ENCODE results near the gene FAM227B.

Gene FAM227B

DNA sequence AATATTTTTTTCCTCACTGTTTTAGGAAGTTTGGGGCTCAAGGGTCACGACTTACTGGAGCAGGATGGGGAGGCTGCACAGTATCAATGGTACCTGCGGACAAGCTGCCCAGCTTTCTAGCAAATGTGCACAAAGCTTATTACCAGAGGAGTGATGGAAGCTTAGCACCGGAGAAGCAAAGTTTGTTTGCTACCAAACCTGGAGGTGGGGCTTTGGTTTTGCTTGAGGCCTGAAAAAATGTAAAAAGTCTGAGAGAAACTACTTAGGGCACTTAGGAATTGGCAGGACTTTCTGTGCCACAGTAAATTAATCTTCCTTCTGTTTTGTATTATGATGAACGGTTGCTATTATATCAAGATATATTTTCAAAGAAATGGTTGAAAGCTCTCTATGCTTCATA, 292.7 kb downstream of the FAM227B start:
- H3K27ac ChIP-seq (ENCODE audit: low read depth, low read length), result no peak overlapping the region
- no peaks in the 10 kb centered on the region for H3K9me3 ChIP-seq (ENCODE audit: control insufficient read depth in 5 of 5, low read length in 5 of 5)
- no peak overlapping the region for H3K9ac ChIP-seq (ENCODE audit: low read length in 5 of 5)
- H3K4me1 ChIP-seq (ENCODE audit: control insufficient read depth in 5 of 5, insufficient read depth in 5 of 5, low read length in 5 of 5), result no peaks in the 10 kb centered on the region
- no peak overlapping the region for H3K4me3 ChIP-seq (ENCODE audit: low read depth in 1 of 5, low read length in 5 of 5)
- peaks cover 0 to 28% (median 2%) of the 10 kb centered on the region in 5 donors for H3K36me3 ChIP-seq (ENCODE audit: control insufficient read depth in 5 of 5, insufficient read depth in 5 of 5, low read length in 5 of 5)
- no peaks in the 10 kb centered on the region for H3K27me3 ChIP-seq (ENCODE audit: control insufficient read depth in 5 of 5, insufficient read depth in 4 of 5, low read length in 5 of 5)

DNA sequence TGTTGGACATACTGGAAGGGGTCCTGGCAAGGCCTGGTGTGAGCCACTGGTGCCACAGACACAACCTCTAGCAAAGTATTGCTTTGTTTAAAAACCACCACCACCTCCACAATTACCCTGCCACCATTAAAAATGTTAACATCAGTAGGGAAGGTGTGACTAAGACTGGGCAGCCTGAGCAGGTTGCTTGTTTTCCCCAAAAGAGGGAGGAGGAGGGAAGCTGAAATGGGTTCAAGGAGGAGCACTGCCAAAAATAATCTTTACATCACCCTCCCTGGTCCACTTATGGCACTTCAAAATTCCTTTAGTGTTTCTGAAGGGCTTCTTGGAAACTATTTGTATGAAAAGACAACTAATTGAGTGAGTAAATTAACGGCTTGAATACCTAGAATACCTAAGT, 297.4 kb downstream of the FAM227B start:
- Histone ChIP-seq H3K9me3 (ENCODE audit: control insufficient read depth in 5 of 5, low read length in 5 of 5) (no peaks in the 10 kb centered on the region), H3K4me3 (ENCODE audit: low read depth in 1 of 5, low read length in 5 of 5) (no peak overlapping the region), H3K36me3 (ENCODE audit: control insufficient read depth in 5 of 5, insufficient read depth in 5 of 5, low read length in 5 of 5) (peaks cover 0 to 35% (median 20%) of the 10 kb centered on the region in 5 donors), H3K4me1 (ENCODE audit: control insufficient read depth in 5 of 5, insufficient read depth in 5 of 5, low read length in 5 of 5) (peaks cover 0 to 10% (median 0%) of the 10 kb centered on the region in 5 donors), H3K9ac (ENCODE audit: low read length in 5 of 5) (no peak overlapping the region), H3K27me3 (ENCODE audit: control insufficient read depth in 5 of 5, insufficient read depth in 4 of 5, low read length in 5 of 5) (no peaks in the 10 kb centered on the region), H3K27ac (ENCODE audit: low read depth, low read length) (no peak overlapping the region)

DNA sequence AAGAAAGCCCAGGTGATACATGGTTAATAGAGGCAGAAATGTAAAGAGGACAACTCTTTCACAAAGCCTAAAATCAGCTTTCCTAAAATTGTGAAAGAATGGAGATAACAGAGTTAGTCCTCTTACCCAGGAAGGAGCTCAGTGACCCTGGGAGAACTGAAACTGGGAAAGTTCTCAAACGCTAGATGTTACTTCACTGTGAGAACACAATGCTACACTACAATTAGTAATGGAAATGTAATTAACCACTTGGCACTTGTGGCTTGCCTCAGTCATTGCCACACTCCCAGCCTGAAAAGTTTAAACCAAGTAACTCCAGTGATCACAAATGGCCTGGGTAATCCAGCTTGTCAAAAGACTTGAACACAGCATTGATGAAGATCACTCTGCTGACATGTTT, 300.3 kb downstream of the FAM227B start:
- Histone ChIP-seq H3K27ac (ENCODE audit: low read depth, low read length) (no peak overlapping the region), H3K4me3 (ENCODE audit: low read depth in 1 of 5, low read length in 5 of 5) (no peak overlapping the region), H3K27me3 (ENCODE audit: control insufficient read depth in 5 of 5, insufficient read depth in 4 of 5, low read length in 5 of 5) (no peaks in the 10 kb centered on the region), H3K4me1 (ENCODE audit: control insufficient read depth in 5 of 5, insufficient read depth in 5 of 5, low read length in 5 of 5) (peaks cover 0 to 13% (median 0%) of the 10 kb centered on the region in 5 donors), H3K9me3 (ENCODE audit: control insufficient read depth in 5 of 5, low read length in 5 of 5) (no peaks in the 10 kb centered on the region), H3K36me3 (ENCODE audit: control insufficient read depth in 5 of 5, insufficient read depth in 5 of 5, low read length in 5 of 5) (peaks cover 0 to 33% (median 17%) of the 10 kb centered on the region in 5 donors), H3K9ac (ENCODE audit: low read length in 5 of 5) (peak overlapping the region in 1 of 5 donors; percentile 20)

DNA sequence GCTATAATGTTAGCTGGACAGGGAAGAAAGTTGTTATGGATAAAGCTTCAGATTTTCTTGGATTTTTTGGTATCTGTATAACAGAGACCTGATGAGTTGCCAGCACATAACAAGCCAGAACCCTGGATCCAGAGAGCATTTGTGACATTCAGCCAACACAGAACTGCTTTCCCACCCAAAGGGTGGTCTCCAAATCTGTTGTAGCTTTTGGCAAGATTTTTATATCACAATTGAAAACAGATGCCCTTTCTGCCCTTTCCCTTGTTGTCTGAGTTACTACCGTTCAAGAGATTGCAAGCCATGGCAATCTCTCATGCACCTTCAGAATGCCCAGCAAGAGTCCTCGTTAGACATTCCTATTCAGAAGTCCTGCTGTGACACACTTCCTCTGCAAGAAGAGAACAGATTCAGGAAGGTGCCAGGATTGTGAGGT, 305.2 kb downstream of the FAM227B start:
- no peaks in the 10 kb centered on the region for H3K27me3 ChIP-seq (ENCODE audit: control insufficient read depth in 5 of 5, insufficient read depth in 4 of 5, low read length in 5 of 5)
- H3K9ac ChIP-seq (ENCODE audit: low read length in 5 of 5), result no peak overlapping the region
- peaks cover 0 to 18% (median 6%) of the 10 kb centered on the region in 5 donors for H3K4me1 ChIP-seq (ENCODE audit: control insufficient read depth in 5 of 5, insufficient read depth in 5 of 5, low read length in 5 of 5)
- no peak overlapping the region for H3K27ac ChIP-seq (ENCODE audit: low read depth, low read length)
- H3K9me3 ChIP-seq (ENCODE audit: control insufficient read depth in 5 of 5, low read length in 5 of 5), result no peaks in the 10 kb centered on the region
- peaks cover 0 to 16% (median 15%) of the 10 kb centered on the region in 5 donors for H3K36me3 ChIP-seq (ENCODE audit: control insufficient read depth in 5 of 5, insufficient read depth in 5 of 5, low read length in 5 of 5)
- H3K4me3 ChIP-seq (ENCODE audit: low read depth in 1 of 5, low read length in 5 of 5), result no peak overlapping the region

DNA sequence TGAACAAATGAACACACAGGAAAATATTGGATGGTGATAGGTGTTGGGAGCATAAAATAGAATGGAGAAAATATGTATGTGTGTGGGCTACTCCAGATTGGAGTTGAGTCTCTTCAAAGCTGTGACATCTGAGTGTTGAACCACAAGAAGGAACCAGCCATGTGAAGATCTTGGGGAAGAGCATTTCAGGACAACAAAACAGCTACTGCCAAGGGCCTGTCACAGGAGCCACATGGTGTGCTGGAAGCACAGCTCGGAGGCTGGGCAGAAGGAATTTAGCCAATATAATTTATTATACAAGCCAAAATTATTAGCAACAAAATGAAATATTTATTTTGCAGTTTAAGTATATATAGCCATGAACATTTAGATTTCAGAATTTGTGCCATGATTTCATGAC, 305.9 kb downstream of the FAM227B start:
- no peak overlapping the region for H3K4me3 ChIP-seq (ENCODE audit: low read depth in 1 of 5, low read length in 5 of 5)
- H3K9me3 ChIP-seq (ENCODE audit: control insufficient read depth in 5 of 5, low read length in 5 of 5), result no peaks in the 10 kb centered on the region
- H3K4me1 ChIP-seq (ENCODE audit: control insufficient read depth in 5 of 5, insufficient read depth in 5 of 5, low read length in 5 of 5), result peaks cover 0 to 14% (median 6%) of the 10 kb centered on the region in 5 donors
- H3K36me3 ChIP-seq (ENCODE audit: control insufficient read depth in 5 of 5, insufficient read depth in 5 of 5, low read length in 5 of 5), result peaks cover 0 to 9% (median 8%) of the 10 kb centered on the region in 5 donors
- H3K9ac ChIP-seq (ENCODE audit: low read length in 5 of 5), result no peak overlapping the region
- H3K27ac ChIP-seq (ENCODE audit: low read depth, low read length), result no peak overlapping the region
- H3K27me3 ChIP-seq (ENCODE audit: control insufficient read depth in 5 of 5, insufficient read depth in 4 of 5, low read length in 5 of 5), result no peaks in the 10 kb centered on the region

DNA sequence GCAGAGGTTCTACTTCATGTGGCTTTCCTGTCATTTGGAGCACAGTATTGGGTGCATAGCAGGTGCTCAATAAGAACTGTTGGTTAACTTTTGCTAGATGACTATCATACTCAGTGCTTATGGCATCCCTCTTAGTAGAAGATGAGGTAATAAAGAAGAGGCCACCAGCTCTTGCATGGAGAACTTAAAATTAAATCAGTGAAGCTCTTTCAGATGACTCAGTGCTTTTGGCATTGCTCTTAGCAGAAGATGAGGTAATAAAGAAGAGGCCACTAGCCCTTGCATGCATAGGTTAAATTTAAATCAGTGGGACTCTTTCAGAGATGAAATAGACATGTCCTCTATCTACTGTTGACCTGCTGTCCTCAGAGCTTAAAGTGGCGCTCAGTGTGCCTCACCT, 307.0 kb downstream of the FAM227B start:
- H3K27ac ChIP-seq (ENCODE audit: low read depth, low read length), result no peak overlapping the region
- no peaks in the 10 kb centered on the region for H3K9me3 ChIP-seq (ENCODE audit: control insufficient read depth in 5 of 5, low read length in 5 of 5)
- no peak overlapping the region for H3K4me3 ChIP-seq (ENCODE audit: low read depth in 1 of 5, low read length in 5 of 5)
- H3K27me3 ChIP-seq (ENCODE audit: control insufficient read depth in 5 of 5, insufficient read depth in 4 of 5, low read length in 5 of 5), result no peaks in the 10 kb centered on the region
- H3K36me3 ChIP-seq (ENCODE audit: control insufficient read depth in 5 of 5, insufficient read depth in 5 of 5, low read length in 5 of 5), result peaks cover 0 to 5% (median 1%) of the 10 kb centered on the region in 5 donors
- peaks cover 0 to 11% (median 6%) of the 10 kb centered on the region in 5 donors for H3K4me1 ChIP-seq (ENCODE audit: control insufficient read depth in 5 of 5, insufficient read depth in 5 of 5, low read length in 5 of 5)
- H3K9ac ChIP-seq (ENCODE audit: low read length in 5 of 5), result no peak overlapping the region

DNA sequence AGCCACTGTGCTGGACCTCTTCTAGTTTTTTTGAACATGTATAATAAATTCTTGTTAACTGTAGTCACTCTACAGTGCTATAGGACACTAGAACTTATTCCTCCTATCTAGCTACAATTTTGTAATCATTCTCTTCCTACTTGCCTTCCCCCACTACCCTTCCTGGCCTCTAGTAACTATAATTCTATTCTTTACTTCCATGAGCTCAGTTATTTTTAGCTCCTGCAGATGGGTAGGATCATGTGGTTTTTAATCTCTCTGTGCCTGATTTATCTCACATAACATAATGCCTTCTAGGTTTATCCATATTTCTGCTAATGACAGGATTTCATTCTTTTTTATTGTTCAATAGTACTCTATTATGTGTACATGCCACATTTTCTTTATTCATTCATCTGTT, 310.7 kb downstream of the FAM227B start:
- Histone ChIP-seq H3K27ac (ENCODE audit: low read depth, low read length) (no peak overlapping the region), H3K9me3 (ENCODE audit: control insufficient read depth in 5 of 5, low read length in 5 of 5) (no peaks in the 10 kb centered on the region), H3K4me1 (ENCODE audit: control insufficient read depth in 5 of 5, insufficient read depth in 5 of 5, low read length in 5 of 5) (peaks cover 0 to 6% (median 5%) of the 10 kb centered on the region in 5 donors), H3K4me3 (ENCODE audit: low read depth in 1 of 5, low read length in 5 of 5) (no peak overlapping the region), H3K27me3 (ENCODE audit: control insufficient read depth in 5 of 5, insufficient read depth in 4 of 5, low read length in 5 of 5) (no peaks in the 10 kb centered on the region), H3K36me3 (ENCODE audit: control insufficient read depth in 5 of 5, insufficient read depth in 5 of 5, low read length in 5 of 5) (peaks cover 0 to 9% (median 6%) of the 10 kb centered on the region in 5 donors), H3K9ac (ENCODE audit: low read length in 5 of 5) (no peak overlapping the region)

DNA sequence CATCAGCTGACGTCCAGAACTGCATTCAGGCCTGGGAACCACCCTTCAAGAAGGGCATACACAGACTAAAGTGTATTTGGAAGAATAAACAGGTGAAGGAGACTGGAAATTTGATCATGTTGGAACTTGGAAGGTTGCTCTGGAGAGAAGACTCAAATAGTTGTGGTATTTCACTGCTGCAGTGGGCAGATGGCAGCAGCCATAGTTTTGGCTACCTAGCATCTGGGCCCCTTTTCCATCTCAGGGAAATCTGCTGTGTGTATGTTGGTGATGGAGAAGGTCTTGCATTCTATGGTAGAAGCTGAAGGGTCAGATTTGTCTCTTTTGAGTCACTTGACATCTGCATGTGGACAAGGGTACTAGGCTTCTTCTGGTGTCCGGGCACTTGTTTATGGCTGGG, 311.9 kb downstream of the FAM227B start:
- Histone ChIP-seq H3K27ac (ENCODE audit: low read depth, low read length) (no peak overlapping the region), H3K9me3 (ENCODE audit: control insufficient read depth in 5 of 5, low read length in 5 of 5) (no peaks in the 10 kb centered on the region), H3K9ac (ENCODE audit: low read length in 5 of 5) (no peak overlapping the region), H3K4me1 (ENCODE audit: control insufficient read depth in 5 of 5, insufficient read depth in 5 of 5, low read length in 5 of 5) (no peaks in the 10 kb centered on the region), H3K4me3 (ENCODE audit: low read depth in 1 of 5, low read length in 5 of 5) (no peak overlapping the region), H3K27me3 (ENCODE audit: control insufficient read depth in 5 of 5, insufficient read depth in 4 of 5, low read length in 5 of 5) (no peaks in the 10 kb centered on the region), H3K36me3 (ENCODE audit: control insufficient read depth in 5 of 5, insufficient read depth in 5 of 5, low read length in 5 of 5) (peaks cover 9 to 20% (median 15%) of the 10 kb centered on the region in 5 donors)

DNA sequence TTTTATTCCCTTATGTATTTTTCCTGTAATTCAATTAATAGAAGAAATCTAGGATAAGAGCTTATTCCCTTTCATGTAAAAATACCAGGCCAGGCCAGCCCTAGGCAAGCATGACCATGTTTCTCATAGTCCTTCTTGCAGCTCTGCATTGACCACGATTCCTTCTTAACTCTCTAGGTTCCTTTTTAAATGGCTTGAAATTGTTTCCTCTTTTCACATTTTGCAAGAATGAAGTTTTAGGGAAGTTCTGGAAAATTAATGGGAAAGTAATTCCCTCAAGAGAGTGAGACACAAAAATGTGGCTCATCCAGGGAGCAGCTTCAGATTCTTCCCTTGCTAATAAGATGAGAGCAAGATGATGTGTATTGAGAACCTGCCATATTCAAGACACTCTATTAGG, 314.1 kb downstream of the FAM227B start:
- Histone ChIP-seq H3K36me3 (ENCODE audit: control insufficient read depth in 5 of 5, insufficient read depth in 5 of 5, low read length in 5 of 5) (peaks cover 10 to 27% (median 15%) of the 10 kb centered on the region in 5 donors), H3K4me1 (ENCODE audit: control insufficient read depth in 5 of 5, insufficient read depth in 5 of 5, low read length in 5 of 5) (no peaks in the 10 kb centered on the region), H3K4me3 (ENCODE audit: low read depth in 1 of 5, low read length in 5 of 5) (no peak overlapping the region), H3K9ac (ENCODE audit: low read length in 5 of 5) (no peak overlapping the region), H3K9me3 (ENCODE audit: control insufficient read depth in 5 of 5, low read length in 5 of 5) (no peaks in the 10 kb centered on the region), H3K27me3 (ENCODE audit: control insufficient read depth in 5 of 5, insufficient read depth in 4 of 5, low read length in 5 of 5) (no peaks in the 10 kb centered on the region), H3K27ac (ENCODE audit: low read depth, low read length) (no peak overlapping the region)

DNA sequence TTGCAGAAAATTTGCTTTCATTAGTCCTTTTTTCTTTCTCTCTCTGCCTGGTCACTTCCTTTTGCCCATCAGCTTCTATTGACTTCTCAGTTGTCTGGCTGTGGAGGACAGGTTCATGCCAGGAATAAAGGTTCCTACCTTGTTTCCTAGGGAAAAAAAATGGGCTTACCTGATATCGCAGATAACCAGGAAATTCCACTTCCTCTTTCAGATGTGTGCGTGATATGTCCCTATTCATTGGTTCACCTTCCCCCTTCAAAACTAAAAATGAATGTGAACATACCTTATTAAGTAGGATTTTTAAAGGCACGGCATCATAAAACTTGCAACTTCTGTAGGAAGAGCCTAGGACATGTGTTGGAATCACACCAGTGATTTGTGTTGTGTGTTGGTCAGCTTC, 317.6 kb downstream of the FAM227B start:
- Histone ChIP-seq H3K27me3 (ENCODE audit: control insufficient read depth in 5 of 5, insufficient read depth in 4 of 5, low read length in 5 of 5) (no peaks in the 10 kb centered on the region), H3K4me3 (ENCODE audit: low read depth in 1 of 5, low read length in 5 of 5) (no peak overlapping the region), H3K9ac (ENCODE audit: low read length in 5 of 5) (no peak overlapping the region), H3K27ac (ENCODE audit: low read depth, low read length) (no peak overlapping the region), H3K36me3 (ENCODE audit: control insufficient read depth in 5 of 5, insufficient read depth in 5 of 5, low read length in 5 of 5) (peaks cover 9 to 24% (median 14%) of the 10 kb centered on the region in 5 donors), H3K4me1 (ENCODE audit: control insufficient read depth in 5 of 5, insufficient read depth in 5 of 5, low read length in 5 of 5) (no peaks in the 10 kb centered on the region), H3K9me3 (ENCODE audit: control insufficient read depth in 5 of 5, low read length in 5 of 5) (no peaks in the 10 kb centered on the region)

DNA sequence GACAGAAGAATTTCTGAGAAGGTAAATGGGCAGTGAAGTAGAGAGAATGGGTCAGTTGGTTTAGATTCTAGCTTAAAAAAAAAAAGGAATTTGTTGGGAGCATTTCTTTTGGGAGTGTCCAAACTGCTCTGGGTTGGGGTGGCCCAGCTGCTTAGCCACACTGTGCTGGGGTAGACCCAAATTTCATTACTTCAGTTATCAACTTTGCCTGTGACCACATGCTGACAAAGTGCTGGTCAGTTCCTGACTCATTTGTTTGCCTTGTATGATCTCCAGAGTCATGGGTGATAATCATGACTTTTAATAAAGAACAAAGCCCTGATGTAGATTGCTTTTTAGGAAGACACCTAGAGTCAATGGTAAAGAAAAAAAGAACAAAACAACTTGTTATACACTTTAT, 319.1 kb downstream of the FAM227B start:
- no peaks in the 10 kb centered on the region for H3K9me3 ChIP-seq (ENCODE audit: control insufficient read depth in 5 of 5, low read length in 5 of 5)
- H3K36me3 ChIP-seq (ENCODE audit: control insufficient read depth in 5 of 5, insufficient read depth in 5 of 5, low read length in 5 of 5), result peaks cover 9 to 24% (median 14%) of the 10 kb centered on the region in 5 donors
- H3K9ac ChIP-seq (ENCODE audit: low read length in 5 of 5), result no peak overlapping the region
- H3K27ac ChIP-seq (ENCODE audit: low read depth, low read length), result no peak overlapping the region
- no peaks in the 10 kb centered on the region for H3K27me3 ChIP-seq (ENCODE audit: control insufficient read depth in 5 of 5, insufficient read depth in 4 of 5, low read length in 5 of 5)
- no peaks in the 10 kb centered on the region for H3K4me1 ChIP-seq (ENCODE audit: control insufficient read depth in 5 of 5, insufficient read depth in 5 of 5, low read length in 5 of 5)
- no peak overlapping the region for H3K4me3 ChIP-seq (ENCODE audit: low read depth in 1 of 5, low read length in 5 of 5)

Data from subcutaneous abdominal adipose tissue (tissue), 5 donors.